HepG2 (cell line): ENCODE measurements around the gene FAM131A. TPM values are rescaled to one million over a fixed set of nuclear protein-coding genes. Genes with fewer than 3 reads are reported as not detected.

ENCODE experiments used
- AGO1 ChIP-seq: fragments of 200-400 bp; formaldehyde crosslinking; IDR thresholded peaks from 2 replicates; pipeline ENCODE4 v1.6.1; 2017; ENCODE audit warnings: mild to moderate bottlenecking, low read depth, low read length, moderate library complexity; ENCODE audit not compliant: poor library complexity, severe bottlenecking
- DNMT3B ChIP-seq: conservative IDR thresholded peaks from 2 replicates; pipeline ENCODE4 v1.6.1; 2016; ENCODE audit warnings: missing biosample characterization, control low read depth
- HNRNPUL1 ChIP-seq: fragments of 200-400 bp; formaldehyde crosslinking; IDR thresholded peaks from 2 replicates; pipeline ENCODE4 v1.6.1; 2017; ENCODE audit warnings: low read depth, mild to moderate bottlenecking, low read length, moderate library complexity
- JARID2 ChIP-seq: sonication (generic); formaldehyde crosslinking; IDR thresholded peaks from 2 replicates; pipeline ENCODE4 v1.8.1; 2023; ENCODE audit warnings: missing genetic modification reagents, inconsistent platforms; ENCODE audit not compliant: insufficient replicate concordance
- POGZ ChIP-seq: sonication (generic); formaldehyde crosslinking; IDR thresholded peaks from 2 replicates; pipeline ENCODE4 v1.4.0; 2020; ENCODE audit warnings: mild to moderate bottlenecking, missing genetic modification reagents
- RBM22 ChIP-seq: fragments of 200-400 bp; formaldehyde crosslinking; optimal IDR thresholded peaks from 2 replicates; pipeline ENCODE3; 2017; ENCODE audit warnings: mild to moderate bottlenecking, low read length, moderate library complexity
- RBM39 ChIP-seq: fragments of 200-400 bp; formaldehyde crosslinking; IDR thresholded peaks from one replicate; pipeline ENCODE4 v1.6.1; 2018; ENCODE audit warnings: antibody characterized with exemption, mild to moderate bottlenecking, low read depth, low read length; ENCODE audit not compliant: poor library complexity, severe bottlenecking
- SMAD9 ChIP-seq: sonication (generic); formaldehyde crosslinking; IDR thresholded peaks from 2 replicates; pipeline ENCODE4 v1.5.1; 2020; ENCODE audit warnings: mild to moderate bottlenecking, missing genetic modification reagents
- SOX5 ChIP-seq: IDR thresholded peaks from 2 replicates; pipeline ENCODE4 v1.6.1; 2016; ENCODE audit warnings: borderline replicate concordance
- ZBTB20 ChIP-seq: sonication (generic); formaldehyde crosslinking; IDR thresholded peaks from 2 replicates; pipeline ENCODE4 v1.8.1; 2023; ENCODE audit warnings: missing genetic modification reagents, low read depth, mild to moderate bottlenecking, borderline replicate concordance
- ZFP1 ChIP-seq: IDR thresholded peaks from 2 replicates; pipeline ENCODE4 v1.6.1; 2016
- ZNF260 ChIP-seq: sonication (generic); formaldehyde crosslinking; IDR thresholded peaks from 2 replicates; pipeline ENCODE4 v1.4.0; 2020; ENCODE audit warnings: missing genetic modification reagents, low read depth, mild to moderate bottlenecking, borderline replicate concordance
- ZNF317 ChIP-seq: sonication (generic); formaldehyde crosslinking; IDR thresholded peaks from 2 replicates; pipeline ENCODE4 v1.5.0; 2020; ENCODE audit warnings: mild to moderate bottlenecking, missing genetic modification reagents
- ZNF460 ChIP-seq: sonication (generic); formaldehyde crosslinking; IDR thresholded peaks from 2 replicates; pipeline ENCODE4 v1.5.1; 2020; ENCODE audit warnings: missing genetic modification reagents, mild to moderate bottlenecking, borderline replicate concordance
- ZNF558 ChIP-seq: sonication (generic); formaldehyde crosslinking; IDR thresholded peaks from 2 replicates; pipeline ENCODE4 v1.9.0; 2022; ENCODE audit warnings: mild to moderate bottlenecking, missing genetic modification reagents, borderline replicate concordance
- ZNF878 ChIP-seq: sonication (generic); formaldehyde crosslinking; IDR thresholded peaks from 2 replicates; pipeline ENCODE4 v1.8.1; 2023; ENCODE audit warnings: mild to moderate bottlenecking, missing genetic modification reagents, moderate library complexity
- ZSCAN30 ChIP-seq: sonication (generic); formaldehyde crosslinking; IDR thresholded peaks from 2 replicates; pipeline ENCODE4 v1.5.0; 2020; ENCODE audit warnings: mild to moderate bottlenecking, missing genetic modification reagents
- polyA plus RNA-seq, 8 experiments: library from polyadenylated mRNA; depleted of rRNA in 3 of 8; stranded (reverse) in 7 of 8; unstranded in 1 of 8; fragments of >200 nt; fragmentation: Illumina TruSeq in 4 of 8; extraction: Trizol in 4 of 8; gene quantifications; 2 replicates each; pipeline versions ENCODE4 v1.2.1 to v1.2.3, GENCODE V29; 2011 to 2016; ENCODE audit warnings: low read depth in 4 of 8, missing spikeins in 1 of 8, mixed read lengths in 1 of 8; ENCODE audit not compliant: insufficient read depth in 1 of 8
- total RNA-seq, 5 experiments: library from RNA; depleted of rRNA; stranded (reverse); fragments of >200 nt; fragmentation: Illumina TruSeq; extraction: Trizol; gene quantifications; 2 replicates each; pipeline ENCODE4 v1.2.3, GENCODE V29; 2016; ENCODE audit warnings: low read depth in 1 of 5
- TF ChIP-seq, protein P1 (sequence below): sonication (generic); formaldehyde crosslinking; IDR thresholded peaks from 2 replicates; pipeline ENCODE4 v1.5.0; 2020; ENCODE audit warnings: missing genetic modification reagents
- TF ChIP-seq, protein P2 (sequence below): sonication (generic); formaldehyde crosslinking; IDR thresholded peaks from 2 replicates; pipeline ENCODE4 v1.4.0; 2020; ENCODE audit warnings: mild to moderate bottlenecking, missing genetic modification reagents, borderline replicate concordance
- TF ChIP-seq, protein P3 (sequence below): sonication (generic); formaldehyde crosslinking; IDR thresholded peaks from 2 replicates; pipeline ENCODE4 v1.4.0; 2020; ENCODE audit warnings: missing genetic modification reagents
- TF ChIP-seq, protein P4 (sequence below), 2 experiments: sonication (generic) in 1 of 2; formaldehyde crosslinking in 1 of 2; IDR thresholded peaks; 2 replicates each; pipeline versions ENCODE4 v1.5.1 to v1.6.1; 2011 to 2020; ENCODE audit warnings: borderline replicate concordance in 1 of 2, low read depth in 1 of 2, low read length in 1 of 2, mild to moderate bottlenecking in 1 of 2, missing genetic modification reagents in 1 of 2, moderate library complexity in 1 of 2

The FAM131A gene
- total and polyA plus RNA-seq, 2 of the 13 experiments (the other 11 are each of a cell fraction or from before 2014, with no cell fraction given), result 9.2 to 9.3 TPM

DNA sequence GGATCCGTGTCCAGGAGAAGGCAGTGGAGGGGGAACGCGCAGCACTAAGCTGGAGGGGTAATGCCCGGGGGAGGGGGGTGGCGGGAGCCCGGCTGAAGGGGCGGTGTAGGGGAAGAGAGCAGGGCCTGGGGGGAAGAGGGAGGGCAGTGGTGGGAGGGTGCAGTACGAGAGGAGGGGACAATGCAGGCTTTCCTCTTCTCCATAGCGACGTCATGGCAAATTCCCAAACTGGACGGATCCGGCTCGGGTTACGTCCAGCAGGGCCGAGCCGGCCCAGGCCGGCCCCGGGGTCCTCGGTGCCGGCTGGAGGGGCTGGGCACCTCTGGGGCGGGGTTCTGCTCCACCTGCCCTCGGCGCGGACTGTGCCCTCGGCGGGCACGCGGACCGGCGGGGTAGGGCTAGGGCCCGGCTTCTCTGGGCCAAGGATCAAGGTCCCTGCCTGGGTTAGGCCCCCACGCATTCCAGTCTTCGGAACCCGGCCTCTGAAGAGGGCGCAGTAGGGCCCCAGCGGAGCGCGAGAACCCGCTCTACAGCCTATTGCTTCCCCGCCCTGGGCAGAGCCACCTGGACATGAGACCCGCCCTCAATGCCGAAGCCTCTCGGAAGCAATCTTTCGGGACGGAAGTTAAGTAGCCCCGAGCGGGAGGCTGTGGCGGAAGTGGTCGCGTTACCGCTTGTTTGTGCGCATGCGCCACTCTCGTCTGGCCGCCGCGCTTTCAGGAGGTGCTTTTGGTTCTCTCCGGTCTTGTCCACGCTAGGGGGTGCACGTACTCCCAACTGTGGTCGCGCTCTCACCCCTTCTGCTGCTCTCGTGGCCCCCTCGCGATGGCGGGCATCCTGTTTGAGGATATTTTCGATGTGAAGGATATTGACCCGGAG, 25.5 kb downstream of the FAM131A start (continued):
- peak; percentile 83 for TF ChIP-seq ZNF317 (CRISPR knock-in tag)
- peak; percentile 30; the same call in 1 of the 2 replicates for TF ChIP-seq ZBTB20 (CRISPR knock-in tag)
- peak; percentile 63 for TF ChIP-seq RBM22
- TF ChIP-seq SOX5 (CRISPR knock-in tag), result peak; percentile 68
- TF ChIP-seq ZNF878, result peak; percentile 88
- no peak for TF ChIP-seq SMAD9
- TF ChIP-seq ZNF460 (CRISPR knock-in tag), result peak; percentile 70; the same call in 1 of the 2 replicates
- peak; percentile 91; the same call in 1 of the 2 replicates for TF ChIP-seq DNMT3B (CRISPR knock-in tag)
- TF ChIP-seq RBM39, result no peak
- TF ChIP-seq HNRNPUL1, result no peak
- 0 out of 2 replicates have a peak, but pooled peaks have one; percentile 39 for TF ChIP-seq ZSCAN30 (CRISPR knock-in tag)
- TF ChIP-seq ZNF260 (CRISPR knock-in tag), result no peak
- peak; percentile 81 for TF ChIP-seq ZFP1 (CRISPR knock-in tag)
- TF ChIP-seq, protein P1, sequence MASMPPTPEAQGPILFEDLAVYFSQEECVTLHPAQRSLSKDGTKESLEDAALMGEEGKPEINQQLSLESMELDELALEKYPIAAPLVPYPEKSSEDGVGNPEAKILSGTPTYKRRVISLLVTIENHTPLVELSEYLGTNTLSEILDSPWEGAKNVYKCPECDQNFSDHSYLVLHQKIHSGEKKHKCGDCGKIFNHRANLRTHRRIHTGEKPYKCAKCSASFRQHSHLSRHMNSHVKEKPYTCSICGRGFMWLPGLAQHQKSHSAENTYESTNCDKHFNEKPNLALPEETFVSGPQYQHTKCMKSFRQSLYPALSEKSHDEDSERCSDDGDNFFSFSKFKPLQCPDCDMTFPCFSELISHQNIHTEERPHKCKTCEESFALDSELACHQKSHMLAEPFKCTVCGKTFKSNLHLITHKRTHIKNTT, result no peak
- TF ChIP-seq POGZ, result peak; percentile 76
- TF ChIP-seq, protein P2, sequence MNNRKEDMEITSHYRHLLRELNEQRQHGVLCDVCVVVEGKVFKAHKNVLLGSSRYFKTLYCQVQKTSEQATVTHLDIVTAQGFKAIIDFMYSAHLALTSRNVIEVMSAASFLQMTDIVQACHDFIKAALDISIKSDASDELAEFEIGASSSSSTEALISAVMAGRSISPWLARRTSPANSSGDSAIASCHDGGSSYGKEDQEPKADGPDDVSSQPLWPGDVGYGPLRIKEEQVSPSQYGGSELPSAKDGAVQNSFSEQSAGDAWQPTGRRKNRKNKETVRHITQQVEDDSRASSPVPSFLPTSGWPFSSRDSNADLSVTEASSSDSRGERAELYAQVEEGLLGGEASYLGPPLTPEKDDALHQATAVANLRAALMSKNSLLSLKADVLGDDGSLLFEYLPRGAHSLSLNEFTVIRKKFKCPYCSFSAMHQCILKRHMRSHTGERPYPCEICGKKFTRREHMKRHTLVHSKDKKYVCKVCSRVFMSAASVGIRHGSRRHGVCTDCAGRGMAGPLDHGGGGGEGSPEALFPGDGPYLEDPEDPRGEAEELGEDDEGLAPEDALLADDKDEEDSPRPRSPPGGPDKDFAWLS (CRISPR knock-in tag), result no peak
- TF ChIP-seq JARID2 (CRISPR knock-in tag), result peak; percentile 80
- TF ChIP-seq, protein P3, sequence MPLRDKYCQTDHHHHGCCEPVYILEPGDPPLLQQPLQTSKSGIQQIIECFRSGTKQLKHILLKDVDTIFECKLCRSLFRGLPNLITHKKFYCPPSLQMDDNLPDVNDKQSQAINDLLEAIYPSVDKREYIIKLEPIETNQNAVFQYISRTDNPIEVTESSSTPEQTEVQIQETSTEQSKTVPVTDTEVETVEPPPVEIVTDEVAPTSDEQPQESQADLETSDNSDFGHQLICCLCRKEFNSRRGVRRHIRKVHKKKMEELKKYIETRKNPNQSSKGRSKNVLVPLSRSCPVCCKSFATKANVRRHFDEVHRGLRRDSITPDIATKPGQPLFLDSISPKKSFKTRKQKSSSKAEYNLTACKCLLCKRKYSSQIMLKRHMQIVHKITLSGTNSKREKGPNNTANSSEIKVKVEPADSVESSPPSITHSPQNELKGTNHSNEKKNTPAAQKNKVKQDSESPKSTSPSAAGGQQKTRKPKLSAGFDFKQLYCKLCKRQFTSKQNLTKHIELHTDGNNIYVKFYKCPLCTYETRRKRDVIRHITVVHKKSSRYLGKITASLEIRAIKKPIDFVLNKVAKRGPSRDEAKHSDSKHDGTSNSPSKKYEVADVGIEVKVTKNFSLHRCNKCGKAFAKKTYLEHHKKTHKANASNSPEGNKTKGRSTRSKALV (CRISPR knock-in tag), result peak; percentile 38; the same call in 1 of the 2 replicates
- no peak for TF ChIP-seq ZNF558 (CRISPR knock-in tag)
- peak; percentile 91 for TF ChIP-seq AGO1
- TF ChIP-seq, protein P4, sequence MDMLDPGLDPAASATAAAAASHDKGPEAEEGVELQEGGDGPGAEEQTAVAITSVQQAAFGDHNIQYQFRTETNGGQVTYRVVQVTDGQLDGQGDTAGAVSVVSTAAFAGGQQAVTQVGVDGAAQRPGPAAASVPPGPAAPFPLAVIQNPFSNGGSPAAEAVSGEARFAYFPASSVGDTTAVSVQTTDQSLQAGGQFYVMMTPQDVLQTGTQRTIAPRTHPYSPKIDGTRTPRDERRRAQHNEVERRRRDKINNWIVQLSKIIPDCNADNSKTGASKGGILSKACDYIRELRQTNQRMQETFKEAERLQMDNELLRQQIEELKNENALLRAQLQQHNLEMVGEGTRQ (IDR thresholded peaks at IDR 0.05; ENCODE audit: low read depth, low read length), result no peak
- TF ChIP-seq, protein P4 (CRISPR knock-in tag; IDR thresholded peaks at IDR 0.05; ENCODE audit: borderline replicate concordance), result peak; percentile 4; the same call in 1 of the 2 replicates
